Tibial nerve (tissue), 4 donors: Measurements from ENCODE around the gene FHL1. TPM values are rescaled to one million over a fixed set of nuclear protein-coding genes. Genes with fewer than 3 reads are reported as not detected.

Experiments used
- DNase-seq, 2 donors: peaks; one replicate each; pipeline ENCODE4 v3.0.0-alpha.2; 2019; ENCODE audit warnings: low spot score in 2 of 2
- H3K27ac ChIP-seq, 4 donors: fragments of 200-600 bp; sonication (generic) in 3 of 4; one replicate each; pipeline ENCODE4 v1.5.1; 2017 to 2019; ENCODE audit warnings: mild to moderate bottlenecking in 1 of 4
- H3K27me3 ChIP-seq, 2 donors: fragments of 200-600 bp; sonication (generic) in 1 of 2; one replicate each; pipeline versions ENCODE4 v1.5.1 to v1.6.0; 2017 to 2019
- H3K36me3 ChIP-seq, 3 donors: fragments of 200-600 bp; sonication (generic); one replicate each; pipeline ENCODE4 v1.5.1; 2018 to 2019
- H3K4me1 ChIP-seq, 4 donors: fragments of 200-600 bp; sonication (generic) in 3 of 4; one replicate each; pipeline ENCODE4 v1.5.1; 2017 to 2019
- H3K4me3 ChIP-seq, 4 donors: fragments of 200-600 bp; sonication (generic) in 3 of 4; one replicate each; pipeline ENCODE4 v1.5.1; 2017 to 2019; ENCODE audit warnings: mild to moderate bottlenecking in 1 of 4, moderate library complexity in 1 of 4
- H3K9me3 ChIP-seq, 4 donors: fragments of 200-600 bp; sonication (generic) in 3 of 4; one replicate each; pipeline ENCODE4 v1.5.1; 2017 to 2019
- EP300 ChIP-seq, 2 donors: sonication (generic); formaldehyde crosslinking; IDR thresholded peaks; one replicate each; pipeline ENCODE4 v1.6.1; 2017; ENCODE audit warnings: antibody characterized with exemption in 2 of 2, mild to moderate bottlenecking in 1 of 2
- POLR2A ChIP-seq, 2 donors: fragments of 450-650 bp; IDR thresholded peaks; one replicate each; pipeline ENCODE4 v1.6.1; 2017; ENCODE audit warnings: antibody characterized with exemption in 2 of 2, mild to moderate bottlenecking in 2 of 2, moderate library complexity in 2 of 2
- WGBS, 2 donors: methylation state at CpG; one replicate each; pipeline ENCODE4 v1.1.5; 2018; 5-methylcytosine and 5-hydroxymethylcytosine counted together
- total RNA-seq, 4 donors: library from RNA; depleted of rRNA; stranded (reverse); fragments of >200 nt; gene quantifications; one replicate each; pipeline ENCODE4 v1.1.0, GENCODE V29; 2016
- TF ChIP-seq, protein P1 (sequence below), 5 experiments: fragments of 200-600 bp in 3 of 5; fragments of 450-650 bp in 2 of 5; sonication (generic) in 3 of 5; IDR thresholded peaks; one replicate each; pipeline ENCODE4 v1.5.1; 2016 to 2019; ENCODE audit warnings: antibody characterized with exemption in 5 of 5, mild to moderate bottlenecking in 3 of 5, moderate library complexity in 2 of 5

FHL1 gene
- total RNA-seq, 4 donors from 2014 or later = 246 to 749 (median 333) TPM

DNA sequence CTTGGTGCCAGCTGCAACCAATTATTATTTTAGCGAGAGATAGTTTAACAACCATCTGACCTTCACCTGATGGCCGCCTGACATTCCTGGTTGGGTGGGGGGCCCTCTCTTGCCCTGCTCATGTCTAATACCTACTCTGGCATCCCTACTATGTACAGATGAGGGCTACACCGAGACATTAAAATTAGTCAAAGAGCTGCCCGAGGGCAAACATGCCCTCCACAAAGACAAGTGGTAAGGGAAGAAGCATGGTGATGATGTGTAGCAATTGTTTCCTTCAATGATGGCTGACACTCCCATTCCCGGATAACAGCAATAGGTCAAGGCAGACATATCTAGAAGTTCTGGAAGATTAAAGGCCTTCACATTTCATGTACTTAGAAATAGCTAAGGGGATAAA lies 54.3 kb downstream of the FHL1 start:
- TF ChIP-seq POLR2A (IDR thresholded peaks at IDR 0.05) (no peak), EP300 (IDR thresholded peaks at IDR 0.05) (no peak)
- TF ChIP-seq, protein P1, sequence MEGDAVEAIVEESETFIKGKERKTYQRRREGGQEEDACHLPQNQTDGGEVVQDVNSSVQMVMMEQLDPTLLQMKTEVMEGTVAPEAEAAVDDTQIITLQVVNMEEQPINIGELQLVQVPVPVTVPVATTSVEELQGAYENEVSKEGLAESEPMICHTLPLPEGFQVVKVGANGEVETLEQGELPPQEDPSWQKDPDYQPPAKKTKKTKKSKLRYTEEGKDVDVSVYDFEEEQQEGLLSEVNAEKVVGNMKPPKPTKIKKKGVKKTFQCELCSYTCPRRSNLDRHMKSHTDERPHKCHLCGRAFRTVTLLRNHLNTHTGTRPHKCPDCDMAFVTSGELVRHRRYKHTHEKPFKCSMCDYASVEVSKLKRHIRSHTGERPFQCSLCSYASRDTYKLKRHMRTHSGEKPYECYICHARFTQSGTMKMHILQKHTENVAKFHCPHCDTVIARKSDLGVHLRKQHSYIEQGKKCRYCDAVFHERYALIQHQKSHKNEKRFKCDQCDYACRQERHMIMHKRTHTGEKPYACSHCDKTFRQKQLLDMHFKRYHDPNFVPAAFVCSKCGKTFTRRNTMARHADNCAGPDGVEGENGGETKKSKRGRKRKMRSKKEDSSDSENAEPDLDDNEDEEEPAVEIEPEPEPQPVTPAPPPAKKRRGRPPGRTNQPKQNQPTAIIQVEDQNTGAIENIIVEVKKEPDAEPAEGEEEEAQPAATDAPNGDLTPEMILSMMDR (IDR thresholded peaks at IDR 0.05) = no peak
- peaks cover 0 to 5% of the 10 kb centered on the region in 2 donors for H3K27me3 ChIP-seq
- DNase-seq = no peak
- H3K4me3 ChIP-seq = no peak overlapping the region
- H3K27ac ChIP-seq = peak overlapping the region in 3 of 4 donors; percentile 29 to 76 (median 76)
- H3K36me3 ChIP-seq = peaks cover 0 to 2% (median 0%) of the 10 kb centered on the region in 3 donors
- H3K4me1 ChIP-seq = peaks cover 0 to 39% (median 11%) of the 10 kb centered on the region in 4 donors
- H3K9me3 ChIP-seq = no peaks in the 10 kb centered on the region
- WGBS, 2 donors = 76 to 92% methylated on average over 5 of the region's 5 CpGs

GRCh38 chrX:136202889-136203288 lies 55.6 kb downstream of the FHL1 start:
- peaks cover 0 to 5% of the 10 kb centered on the region in 2 donors for H3K27me3 ChIP-seq
- 22 to 50% methylated on average over 5 of the region's 5 CpGs for WGBS, 2 donors
- H3K27ac ChIP-seq = peak overlapping the region in 3 of 4 donors; percentile 34 to 79 (median 76)
- DNase-seq = no peak
- H3K36me3 ChIP-seq = peaks cover 0 to 6% (median 0%) of the 10 kb centered on the region in 3 donors
- H3K4me3 ChIP-seq = no peak overlapping the region
- H3K4me1 ChIP-seq = peaks cover 0 to 39% (median 11%) of the 10 kb centered on the region in 4 donors
- TF ChIP-seq EP300 (IDR thresholded peaks at IDR 0.05) = peak; percentile 59 to 69
- TF ChIP-seq, protein P1 (IDR thresholded peaks at IDR 0.05) = no peak
- H3K9me3 ChIP-seq = no peaks in the 10 kb centered on the region

GRCh38 chrX:136203438-136203837 lies 56.1 kb downstream of the FHL1 start:
- H3K36me3 ChIP-seq = peaks cover 0 to 6% (median 0%) of the 10 kb centered on the region in 3 donors
- H3K4me1 ChIP-seq = peaks cover 0 to 39% (median 11%) of the 10 kb centered on the region in 4 donors
- TF ChIP-seq EP300 (IDR thresholded peaks at IDR 0.05) (no peak), POLR2A (IDR thresholded peaks at IDR 0.05) (no peak)
- TF ChIP-seq, protein P1 (IDR thresholded peaks at IDR 0.05) = no peak
- H3K27me3 ChIP-seq = peaks cover 0 to 5% of the 10 kb centered on the region in 2 donors
- DNase-seq = no peak
- no peak overlapping the region for H3K4me3 ChIP-seq
- H3K27ac ChIP-seq = peak overlapping the region in 2 of 4 donors; percentile 79 to 82
- no peaks in the 10 kb centered on the region for H3K9me3 ChIP-seq

- Histone ChIP-seq H3K9me3 (no peaks in the 10 kb centered on the region), H3K4me1 (peaks cover 0 to 36% (median 11%) of the 10 kb centered on the region in 4 donors), H3K27ac (peak overlapping the region; percentile 30 to 82 (median 69)), H3K36me3 (peaks cover 0 to 6% (median 0%) of the 10 kb centered on the region in 3 donors), H3K27me3 (peaks cover 0 to 5% of the 10 kb centered on the region in 2 donors), H3K4me3 (no peak overlapping the region)
- TF ChIP-seq, protein P1 (IDR thresholded peaks at IDR 0.05) = no peak
- TF ChIP-seq EP300 (IDR thresholded peaks at IDR 0.05) = no peak
- no peak for TF ChIP-seq POLR2A (IDR thresholded peaks at IDR 0.05)
- WGBS, 2 donors = 41% methylated on average over 3 of the region's 3 CpGs
- DNase-seq = no peak
Measured at GRCh38 chrX:136203951-136204350, 56.6 kb downstream of the FHL1 start.

GRCh38 chrX:136204571-136204970 lies 57.2 kb downstream of the FHL1 start:
- Histone ChIP-seq H3K9me3 (no peaks in the 10 kb centered on the region), H3K4me3 (peak overlapping the region in 1 of 4 donors; percentile 23), H3K27ac (peak overlapping the region; percentile 30 to 82 (median 69)), H3K27me3 (peaks cover 0 to 5% of the 10 kb centered on the region in 2 donors), H3K36me3 (peaks cover 0 to 6% (median 0%) of the 10 kb centered on the region in 3 donors), H3K4me1 (peaks cover 0 to 40% (median 11%) of the 10 kb centered on the region in 4 donors)
- peak in 1 of 2 donors; percentile 40 for DNase-seq
- TF ChIP-seq POLR2A (IDR thresholded peaks at IDR 0.05) = peak in 1 of 2 donors; percentile 37
- peak in 1 of 2 donors; percentile 52 for TF ChIP-seq EP300 (IDR thresholded peaks at IDR 0.05)
- TF ChIP-seq, protein P1 (IDR thresholded peaks at IDR 0.05) = no peak
- WGBS, 2 donors = 34% methylated on average over 2 of the region's 2 CpGs
